Panc1 (cell line): ENCODE data around the gene GALNT13. TPM values are rescaled to one million over a fixed set of nuclear protein-coding genes. Genes with fewer than 3 reads are reported as not detected.

Source experiments
- ATAC-seq: fragments of 200-7000 bp; cut with Tn5 transposase; 2 replicates; pipeline ENCODE4 v1.9.1; 2020; ENCODE audit warnings: mild to moderate bottlenecking, moderate library complexity
- BruUV-seq: library from RNA; stranded (reverse); fragments of 400-500 nt; replicated peaks from 2 replicates; lab custom pipeline; 2021; lab: Mats Ljungman, UMichigan
- CTCF ChIA-PET: fragments of 300-600 bp; sonication (Branson Sonifier 250); formaldehyde crosslinking; loops from one replicate; lab custom pipeline; 2022; ENCODE audit warnings: antibody characterized with exemption; lab: Charles Lee
- POLR2A ChIA-PET: fragments of 300-600 bp; sonication (Branson Sonifier 250); formaldehyde crosslinking; loops from one replicate; lab custom pipeline; 2022; ENCODE audit warnings: antibody characterized with exemption; lab: Charles Lee
- DNase-seq: peaks from one replicate; pipeline ENCODE4 v3.0.0-alpha.2; 2010; ENCODE audit warnings: low read depth, low spot score
- H3K27ac ChIP-seq: 2 replicates; pipeline ENCODE4 v1.5.1; 2011; ENCODE audit warnings: mild to moderate bottlenecking, low read length, inconsistent platforms
- H3K27me3 ChIP-seq: fragments of 200-500 bp; sonication (Bioruptor generic); 2 replicates; pipeline ENCODE4 v1.6.0; 2014; ENCODE audit warnings: low read length, inconsistent platforms; ENCODE audit not compliant: control insufficient read depth, insufficient read depth
- H3K36me3 ChIP-seq: fragments of 200-500 bp; sonication (Bioruptor generic); 2 replicates; pipeline ENCODE4 v1.5.1; 2014; ENCODE audit warnings: inconsistent platforms, mild to moderate bottlenecking, low read length, moderate library complexity; ENCODE audit not compliant: control insufficient read depth, insufficient read depth
- H3K4me1 ChIP-seq: 2 replicates; pipeline ENCODE4 v1.5.1; 2011; ENCODE audit warnings: inconsistent platforms, mild to moderate bottlenecking, low read length, moderate library complexity; ENCODE audit not compliant: control insufficient read depth, insufficient read depth
- H3K4me3 ChIP-seq, 2 experiments: 2 replicates each; pipeline ENCODE4 v1.5.1; 2011 to 2012; ENCODE audit warnings: low read depth in 2 of 2, low read length in 2 of 2, mild to moderate bottlenecking in 2 of 2, inconsistent platforms in 1 of 2, moderate library complexity in 1 of 2
- H3K9me3 ChIP-seq: fragments of 200-500 bp; sonication (Bioruptor generic); 2 replicates; pipeline ENCODE4 v1.5.1; 2014; ENCODE audit warnings: low read depth, mild to moderate bottlenecking, inconsistent platforms, low read length, moderate library complexity; ENCODE audit not compliant: control insufficient read depth, insufficient read depth
- CTCF ChIP-seq: fragments of 450-650 bp; IDR thresholded peaks from 2 replicates; pipeline ENCODE4 v1.5.1; 2017; ENCODE audit warnings: mild to moderate bottlenecking
- POLR2AphosphoS5 ChIP-seq: IDR thresholded peaks from 2 replicates; pipeline ENCODE4 v1.6.1; 2012; ENCODE audit warnings: mild to moderate bottlenecking, low read depth, low read length, moderate library complexity
- SIN3A ChIP-seq: IDR thresholded peaks from 2 replicates; pipeline ENCODE4 v1.6.1; 2012; ENCODE audit warnings: low read depth, mild to moderate bottlenecking, low read length, moderate library complexity, borderline replicate concordance; ENCODE audit not compliant: insufficient read depth
- TCF7L2 ChIP-seq: IDR thresholded peaks from 2 replicates; pipeline ENCODE4 v1.6.1; 2011; ENCODE audit warnings: mild to moderate bottlenecking, low read depth, low read length, inconsistent platforms
- in situ Hi-C: cut with HindIII; loops from 2 replicates; pipeline ENCODE4 v1.10.0; 2016; ENCODE audit warnings: low sequenced_read_pairs, low pct_unique_long_range_greater_than_20kb
- intact Hi-C: fragments of 100-400 bp; cut with micrococcal nuclease; formaldehyde crosslinking; loops from one replicate; pipeline ENCODE4 v1.10.0; 2022; ENCODE audit not compliant: unreplicated experiment
- total RNA-seq: library from RNA; stranded (reverse); gene quantifications from one replicate; pipeline ENCODE4 v1.2.1, GENCODE V29; 2021; ENCODE audit not compliant: unreplicated experiment
- TF ChIP-seq, protein P1 (sequence below), 2 experiments: IDR thresholded peaks; 2 replicates each; pipeline ENCODE4 v1.6.1; 2011 to 2012; ENCODE audit warnings: low read depth in 2 of 2, control low read depth in 1 of 2, low read length in 1 of 2, mild to moderate bottlenecking in 1 of 2, moderate library complexity in 1 of 2; ENCODE audit not compliant: insufficient read depth in 1 of 2

Gene GALNT13
- total RNA-seq, 1 experiment from 2014 or later, result not detected

DNA sequence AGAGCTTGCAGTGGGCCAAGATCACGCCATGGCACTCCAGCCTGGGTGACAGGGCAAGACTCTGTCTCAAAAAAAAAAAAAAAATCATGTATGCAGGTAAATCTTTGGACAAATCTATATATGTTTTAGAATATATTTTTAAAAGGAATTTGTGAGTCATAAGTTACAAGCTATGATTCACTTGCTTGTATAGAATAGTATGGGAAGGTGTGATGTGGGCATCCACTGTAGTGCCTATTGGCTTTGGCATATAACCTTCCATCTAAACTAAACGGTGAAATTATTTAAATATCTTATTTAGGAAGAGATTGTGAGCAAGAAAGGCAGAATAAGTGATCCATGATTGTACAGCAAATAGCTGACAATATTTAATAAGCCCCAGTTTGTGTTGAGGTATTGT is 261.1 kb downstream of the GALNT13 start:
- H3K36me3 ChIP-seq, result no peaks in the 10 kb centered on the region
- no peak overlapping the region for H3K27ac ChIP-seq
- H3K4me1 ChIP-seq, result no peaks in the 10 kb centered on the region
- no peak for TF ChIP-seq CTCF
- no peak for TF ChIP-seq SIN3A
- no peak for TF ChIP-seq TCF7L2
- no peak for TF ChIP-seq POLR2AphosphoS5
- TF ChIP-seq, protein P1, sequence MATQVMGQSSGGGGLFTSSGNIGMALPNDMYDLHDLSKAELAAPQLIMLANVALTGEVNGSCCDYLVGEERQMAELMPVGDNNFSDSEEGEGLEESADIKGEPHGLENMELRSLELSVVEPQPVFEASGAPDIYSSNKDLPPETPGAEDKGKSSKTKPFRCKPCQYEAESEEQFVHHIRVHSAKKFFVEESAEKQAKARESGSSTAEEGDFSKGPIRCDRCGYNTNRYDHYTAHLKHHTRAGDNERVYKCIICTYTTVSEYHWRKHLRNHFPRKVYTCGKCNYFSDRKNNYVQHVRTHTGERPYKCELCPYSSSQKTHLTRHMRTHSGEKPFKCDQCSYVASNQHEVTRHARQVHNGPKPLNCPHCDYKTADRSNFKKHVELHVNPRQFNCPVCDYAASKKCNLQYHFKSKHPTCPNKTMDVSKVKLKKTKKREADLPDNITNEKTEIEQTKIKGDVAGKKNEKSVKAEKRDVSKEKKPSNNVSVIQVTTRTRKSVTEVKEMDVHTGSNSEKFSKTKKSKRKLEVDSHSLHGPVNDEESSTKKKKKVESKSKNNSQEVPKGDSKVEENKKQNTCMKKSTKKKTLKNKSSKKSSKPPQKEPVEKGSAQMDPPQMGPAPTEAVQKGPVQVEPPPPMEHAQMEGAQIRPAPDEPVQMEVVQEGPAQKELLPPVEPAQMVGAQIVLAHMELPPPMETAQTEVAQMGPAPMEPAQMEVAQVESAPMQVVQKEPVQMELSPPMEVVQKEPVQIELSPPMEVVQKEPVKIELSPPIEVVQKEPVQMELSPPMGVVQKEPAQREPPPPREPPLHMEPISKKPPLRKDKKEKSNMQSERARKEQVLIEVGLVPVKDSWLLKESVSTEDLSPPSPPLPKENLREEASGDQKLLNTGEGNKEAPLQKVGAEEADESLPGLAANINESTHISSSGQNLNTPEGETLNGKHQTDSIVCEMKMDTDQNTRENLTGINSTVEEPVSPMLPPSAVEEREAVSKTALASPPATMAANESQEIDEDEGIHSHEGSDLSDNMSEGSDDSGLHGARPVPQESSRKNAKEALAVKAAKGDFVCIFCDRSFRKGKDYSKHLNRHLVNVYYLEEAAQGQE (IDR thresholded peaks at IDR 0.05; ENCODE audit: insufficient read depth in 1 of 2, low read depth in 2 of 2, low read length in 1 of 2), result no peak
- H3K9me3 ChIP-seq, result no peaks in the 10 kb centered on the region
- no peak overlapping the region for H3K4me3 ChIP-seq
- POLR2A ChIA-PET, result no interaction called here
- in situ Hi-C loops (no loop called here), intact Hi-C loops (no loop called here)
- ATAC-seq (no peak), DNase-seq (no peak)
- CTCF ChIA-PET, result no interaction called here
- no TSS peak for BruUV-seq
- H3K27me3 ChIP-seq, result no peaks in the 10 kb centered on the region

DNA sequence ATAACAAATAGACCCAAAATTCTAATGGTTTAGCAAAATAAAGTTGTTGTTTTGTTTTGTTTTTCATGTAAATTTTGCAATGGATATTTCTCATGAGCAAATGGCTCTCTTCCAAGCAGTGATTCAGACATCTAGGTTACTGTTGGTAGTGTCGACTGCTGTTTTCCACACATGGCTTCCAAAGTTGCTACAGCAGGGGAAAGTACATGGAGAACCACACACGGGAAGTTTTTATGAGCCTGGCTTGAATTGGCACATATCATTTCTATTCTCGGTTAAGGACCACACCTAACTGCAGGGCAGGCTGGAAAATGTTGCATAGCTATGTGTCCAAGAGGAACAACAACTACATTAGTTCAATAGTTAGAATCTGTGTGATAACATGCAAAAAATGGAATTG is 262.1 kb downstream of the GALNT13 start:
- ChIA-PET CTCF (no interaction called here), POLR2A (no interaction called here)
- Histone ChIP-seq H3K9me3 (no peaks in the 10 kb centered on the region), H3K4me1 (no peaks in the 10 kb centered on the region), H3K27me3 (no peaks in the 10 kb centered on the region), H3K4me3 (no peak overlapping the region), H3K27ac (no peak overlapping the region), H3K36me3 (no peaks in the 10 kb centered on the region)
- no peak for TF ChIP-seq TCF7L2
- TF ChIP-seq SIN3A, result no peak
- no peak for TF ChIP-seq POLR2AphosphoS5
- TF ChIP-seq CTCF, result no peak
- TF ChIP-seq, protein P1 (IDR thresholded peaks at IDR 0.05; ENCODE audit: insufficient read depth in 1 of 2, low read depth in 2 of 2, low read length in 1 of 2), result no peak
- in situ Hi-C loops (no loop called here), intact Hi-C loops (no loop called here)
- no TSS peak for BruUV-seq
- ATAC-seq, result no peak
- no peak for DNase-seq
